Right kidney (tissue), 1 donor: Measurements from ENCODE around the gene TM9SF2.

ENCODE experiments used
- DNase-seq: peaks from one replicate; pipeline ENCODE4 v3.0.0-alpha.2; 2016

TM9SF2 gene

DNA sequence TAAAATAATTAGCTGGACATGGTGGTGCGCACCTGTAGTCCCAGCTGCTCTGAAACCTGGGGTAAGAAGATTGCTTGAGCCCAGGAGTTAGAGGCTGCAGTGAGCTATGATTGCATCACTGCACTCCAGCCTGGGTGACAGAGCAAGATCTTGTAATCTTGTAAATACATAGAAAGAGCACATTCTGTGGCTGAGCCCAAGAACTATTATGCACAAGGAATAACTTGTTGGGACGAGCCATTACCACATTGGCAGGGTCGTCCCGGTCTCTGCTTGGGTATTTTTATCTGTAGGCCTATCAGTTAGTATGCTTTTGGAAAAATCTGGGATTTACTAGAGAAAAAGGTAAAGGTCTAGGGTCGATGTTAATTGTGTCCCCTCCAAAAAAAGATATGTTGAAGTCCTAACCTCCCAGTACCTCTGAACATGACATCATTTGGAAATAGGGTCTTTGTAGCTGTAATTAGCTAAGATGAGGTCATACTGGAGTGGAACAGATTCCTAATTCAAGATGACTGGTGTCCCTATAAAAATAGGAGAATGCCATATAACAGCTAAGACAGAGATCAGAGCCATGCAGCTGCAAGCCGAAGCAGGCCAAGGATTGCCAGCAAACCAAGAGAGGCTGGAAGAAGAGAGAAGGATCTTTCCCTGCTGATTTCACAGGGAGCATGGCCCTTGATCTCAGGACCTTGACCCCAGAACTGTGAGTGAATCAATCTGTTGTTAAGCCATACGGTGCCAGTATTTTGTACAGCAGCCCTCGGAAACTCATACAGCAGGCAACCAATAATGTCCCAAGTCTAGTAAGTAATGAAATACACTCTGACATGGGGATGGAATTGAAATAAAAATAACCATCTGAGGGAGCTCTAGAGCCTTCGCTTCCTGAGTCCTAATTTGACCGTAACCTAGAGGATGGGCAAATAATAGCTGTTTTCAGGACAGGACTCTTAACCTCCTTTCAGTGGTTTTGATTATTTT lies 77.0 kb downstream of the TM9SF2 start:
- DNase-seq, result no peak

DNA sequence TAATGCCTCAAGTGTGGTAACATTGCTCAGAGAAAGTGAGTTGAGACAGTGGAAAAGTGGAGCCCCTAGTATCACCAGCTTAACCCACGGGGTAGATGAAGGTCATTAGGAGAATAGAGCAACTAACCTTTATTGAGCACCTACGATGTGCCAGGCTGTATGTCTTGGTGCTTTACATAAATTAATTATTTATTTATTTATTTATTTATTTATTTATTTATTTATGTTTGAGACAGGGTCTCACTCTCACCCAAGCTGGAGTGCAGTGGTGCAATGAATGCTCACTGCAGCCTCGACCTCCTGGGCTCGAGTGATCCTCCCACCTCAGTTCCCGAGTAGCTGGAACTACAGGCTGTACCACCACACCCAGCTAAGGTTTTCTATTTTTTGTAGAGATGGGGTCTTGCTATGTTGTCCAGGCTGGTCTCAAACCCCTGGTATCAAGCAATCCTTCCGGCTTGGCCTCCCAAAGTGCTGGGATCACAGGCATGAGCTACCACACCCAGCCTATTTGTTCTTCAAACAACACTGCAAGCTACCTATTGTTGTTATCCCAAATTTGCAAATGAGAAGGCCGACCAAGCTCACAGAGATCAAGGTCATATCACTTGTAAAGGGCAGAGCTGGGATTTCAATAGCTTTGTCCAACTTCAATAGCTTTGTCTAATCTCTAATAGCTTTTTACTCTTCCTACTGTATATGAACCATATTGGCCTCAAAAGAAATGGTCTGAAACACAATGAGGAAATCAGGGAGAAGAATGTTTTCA lies 79.4 kb downstream of the TM9SF2 start:
- DNase-seq, result no peak

DNA sequence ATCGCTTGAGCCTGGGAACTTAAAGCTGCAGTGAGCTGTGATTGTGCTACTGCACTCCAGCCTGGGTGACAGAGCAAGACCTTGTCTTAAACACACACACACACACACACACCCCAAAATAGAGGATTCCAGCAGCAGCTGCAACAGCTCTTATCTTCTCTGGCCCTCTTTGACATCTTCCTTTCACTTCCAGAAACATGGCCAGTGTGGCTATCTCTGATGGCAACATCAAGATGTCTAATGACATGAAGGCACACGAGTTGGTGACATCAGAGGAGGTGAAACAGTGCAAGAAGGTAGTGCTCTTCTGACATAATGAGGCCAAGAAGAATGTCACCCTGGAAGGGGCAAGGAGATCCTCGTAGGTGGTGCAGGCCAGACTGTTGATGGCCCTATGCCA lies 81.2 kb downstream of the TM9SF2 start:
- DNase-seq, result no peak

DNA sequence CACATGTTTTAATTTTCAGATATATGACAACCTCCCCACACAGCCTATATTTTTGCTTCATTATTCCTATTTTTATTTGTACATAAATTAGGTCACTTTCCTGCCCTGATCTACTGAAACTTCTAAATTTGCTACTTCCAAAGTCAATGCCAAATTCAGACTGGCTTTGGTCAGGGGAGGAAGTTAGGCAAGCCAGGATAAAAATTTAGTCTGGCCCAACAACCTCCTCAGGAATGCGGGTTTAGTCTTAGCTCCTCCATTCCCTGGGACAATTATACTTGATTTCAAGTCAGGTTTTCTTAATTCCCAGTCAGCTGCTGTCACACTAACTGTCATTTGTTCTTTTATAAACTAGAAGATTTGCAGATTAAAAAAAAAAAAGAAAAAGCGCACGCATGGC lies 84.3 kb downstream of the TM9SF2 start:
- DNase-seq, result no peak

DNA sequence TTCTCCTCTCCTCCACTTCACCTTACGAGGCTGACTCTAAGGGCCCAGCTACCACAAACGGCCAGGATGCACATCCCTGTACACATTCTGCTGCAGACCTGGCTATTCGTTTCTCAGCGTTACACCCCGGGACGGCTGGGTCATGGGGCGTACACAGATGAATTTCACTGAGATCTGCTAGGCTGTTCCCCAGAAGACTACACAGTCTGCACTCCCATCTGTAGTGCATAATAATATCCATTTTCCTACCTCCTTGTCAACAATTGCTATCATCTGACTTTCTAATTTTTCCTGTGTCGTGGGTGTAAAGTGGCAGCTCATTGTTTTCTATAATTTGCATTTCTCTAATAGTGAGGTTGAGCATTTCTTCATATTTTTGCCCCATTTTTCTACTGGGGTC lies 85.7 kb downstream of the TM9SF2 start:
- DNase-seq, result no peak

DNA sequence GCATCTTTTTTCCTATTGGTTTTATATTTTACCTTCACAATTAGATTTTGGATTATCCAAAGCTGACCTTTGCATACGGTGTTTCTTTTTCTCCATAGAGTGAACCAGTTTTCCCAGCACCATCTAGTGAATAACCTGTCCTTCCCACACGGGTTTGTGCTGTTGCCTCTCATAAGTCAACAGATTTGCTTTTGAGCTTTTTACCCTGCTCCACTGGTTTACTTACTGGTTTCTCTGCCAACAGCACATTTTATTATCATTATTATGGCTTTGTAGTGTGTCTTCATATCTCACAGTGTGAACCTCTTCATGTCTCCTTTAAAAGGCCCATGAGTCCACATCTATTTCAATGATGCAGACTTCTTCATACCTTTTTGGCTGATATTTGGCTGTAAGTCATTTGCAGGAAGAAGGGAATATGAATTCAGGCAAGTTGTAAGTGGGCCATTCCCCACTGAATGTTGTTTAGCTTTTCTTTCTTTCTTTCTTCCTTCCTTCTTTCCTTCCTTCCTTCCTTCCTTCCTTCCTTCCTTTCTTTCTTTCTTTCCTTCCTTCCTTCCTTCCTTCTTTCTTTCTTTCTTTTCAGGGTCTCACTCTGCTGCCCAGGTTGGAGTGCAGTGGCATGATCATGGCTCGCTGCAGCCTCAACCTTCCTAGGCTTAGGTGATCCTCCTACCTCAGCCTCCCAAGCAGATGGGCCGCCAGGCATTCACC lies 86.8 kb downstream of the TM9SF2 start:
- no peak for DNase-seq

DNA sequence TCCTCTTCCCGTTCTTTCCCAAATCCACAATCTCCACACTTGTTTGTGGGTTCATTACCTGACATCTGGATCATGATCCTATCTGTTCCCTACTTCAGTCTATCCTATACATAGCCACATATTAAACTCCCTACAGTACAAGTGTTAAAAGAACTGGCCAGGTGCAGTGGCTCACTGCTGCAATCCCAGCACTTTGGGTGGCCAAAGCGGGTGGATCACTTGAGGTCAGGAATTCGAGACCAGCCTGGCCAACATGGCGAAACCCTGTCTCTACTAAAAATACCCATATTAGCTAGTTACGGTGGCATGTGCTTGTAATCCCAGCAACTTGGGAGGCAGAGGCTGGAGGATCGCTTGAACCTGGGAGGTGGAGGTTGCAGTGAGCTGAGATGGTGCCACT lies 88.3 kb downstream of the TM9SF2 start:
- DNase-seq, result no peak

DNA sequence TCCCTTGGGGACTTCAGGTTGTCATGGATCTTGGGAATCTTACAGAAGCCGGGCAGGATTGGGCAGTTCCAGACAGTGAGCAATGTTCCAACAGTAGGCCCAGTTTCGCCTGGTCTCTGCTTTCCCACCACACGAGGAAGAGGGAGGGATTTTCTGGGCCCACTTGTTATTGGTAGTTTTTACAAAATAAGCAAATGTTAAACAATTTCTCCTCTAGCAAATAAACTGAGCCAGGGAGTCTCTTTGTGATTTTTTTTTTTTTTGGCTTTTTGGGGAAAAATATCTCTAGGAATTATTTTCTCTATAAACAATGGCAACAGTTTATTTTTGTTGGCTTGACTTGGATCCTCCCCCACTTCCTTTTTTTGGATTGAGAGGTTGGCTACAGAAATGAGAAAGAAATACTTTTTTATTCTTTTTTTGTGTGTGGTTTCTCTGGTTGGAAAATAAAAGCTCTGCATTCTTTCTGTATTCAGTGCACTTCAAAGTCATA lies 89.3 kb downstream of the TM9SF2 start:
- no peak for DNase-seq

DNA sequence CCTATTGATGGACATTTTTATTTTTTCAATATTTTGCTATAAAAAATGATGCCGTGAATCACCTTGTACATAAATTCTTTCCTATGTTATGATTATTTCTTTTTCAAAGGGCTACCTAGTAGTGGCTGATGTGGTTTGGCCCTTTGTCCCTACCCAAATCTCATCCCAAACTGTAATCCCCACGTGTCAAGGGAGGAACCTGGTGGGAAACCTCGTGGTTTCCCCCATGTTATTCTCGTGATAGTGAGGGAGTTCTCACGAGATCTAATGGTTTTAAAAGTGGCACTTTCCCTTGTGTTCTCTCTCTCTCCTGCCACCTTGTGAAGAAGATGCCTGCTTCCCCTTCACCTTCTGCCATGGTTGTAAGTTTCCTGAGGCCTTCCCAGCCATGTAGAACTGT lies 94.9 kb downstream of the TM9SF2 start:
- no peak for DNase-seq

DNA sequence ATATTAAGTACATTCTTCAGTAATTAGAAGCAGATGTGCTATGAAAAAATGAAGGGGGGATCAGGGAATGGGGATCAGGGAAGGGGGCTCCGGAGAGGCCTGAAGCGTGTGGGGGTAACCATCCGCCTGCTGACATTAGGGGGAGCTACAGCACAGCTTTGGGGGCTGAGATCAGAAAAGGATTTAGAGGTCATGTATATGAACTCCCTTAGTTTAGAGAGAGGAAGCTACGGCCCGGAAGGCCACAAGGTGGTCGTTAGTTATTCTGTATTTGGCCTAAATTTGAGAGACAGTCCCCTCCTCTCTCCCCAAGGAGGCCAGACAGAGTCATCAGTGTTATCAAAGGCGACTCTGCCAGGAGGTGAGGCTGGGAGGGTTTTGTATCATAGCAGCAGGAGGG lies 99.0 kb downstream of the TM9SF2 start:
- DNase-seq, result no peak

DNA sequence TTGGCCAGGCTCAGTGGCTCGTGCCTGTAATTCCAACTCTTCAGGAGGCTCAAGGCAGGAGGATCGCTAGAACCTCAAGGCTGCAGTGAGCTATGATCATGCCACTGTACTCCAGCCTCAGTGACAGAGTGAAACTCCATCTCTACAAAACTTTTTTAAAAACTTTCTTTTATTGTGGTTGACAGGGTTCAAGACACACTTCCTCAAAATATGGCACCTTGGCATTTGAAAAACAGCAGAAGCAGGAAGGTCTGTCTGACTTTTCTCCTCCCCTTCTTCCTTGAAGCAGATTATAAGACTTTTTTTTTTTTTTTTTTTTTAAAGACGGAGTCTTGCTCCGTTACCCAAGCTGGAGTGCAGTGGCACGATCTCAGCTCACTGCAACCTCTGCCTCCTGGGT lies 100.3 kb downstream of the TM9SF2 start:
- no peak for DNase-seq

DNA sequence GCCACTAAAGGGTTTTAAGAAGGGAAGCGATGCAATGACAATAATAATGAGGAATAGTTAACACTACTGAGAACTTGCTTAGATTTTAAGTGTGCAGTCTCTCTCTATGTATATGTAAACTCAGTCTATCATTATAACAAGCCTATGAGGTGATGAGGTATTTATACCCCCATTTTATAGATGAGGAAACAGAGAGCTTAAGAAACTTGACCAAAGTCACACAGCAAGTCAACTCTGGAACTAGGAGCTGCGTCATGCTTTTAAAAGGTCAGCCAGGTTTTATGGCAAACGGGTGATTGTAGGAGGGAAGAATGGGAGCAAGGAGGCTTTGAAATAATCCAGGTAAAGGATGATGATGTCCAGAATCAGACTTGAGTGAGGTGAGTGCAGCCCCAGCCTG lies 103.4 kb downstream of the TM9SF2 start:
- DNase-seq, result no peak

DNA sequence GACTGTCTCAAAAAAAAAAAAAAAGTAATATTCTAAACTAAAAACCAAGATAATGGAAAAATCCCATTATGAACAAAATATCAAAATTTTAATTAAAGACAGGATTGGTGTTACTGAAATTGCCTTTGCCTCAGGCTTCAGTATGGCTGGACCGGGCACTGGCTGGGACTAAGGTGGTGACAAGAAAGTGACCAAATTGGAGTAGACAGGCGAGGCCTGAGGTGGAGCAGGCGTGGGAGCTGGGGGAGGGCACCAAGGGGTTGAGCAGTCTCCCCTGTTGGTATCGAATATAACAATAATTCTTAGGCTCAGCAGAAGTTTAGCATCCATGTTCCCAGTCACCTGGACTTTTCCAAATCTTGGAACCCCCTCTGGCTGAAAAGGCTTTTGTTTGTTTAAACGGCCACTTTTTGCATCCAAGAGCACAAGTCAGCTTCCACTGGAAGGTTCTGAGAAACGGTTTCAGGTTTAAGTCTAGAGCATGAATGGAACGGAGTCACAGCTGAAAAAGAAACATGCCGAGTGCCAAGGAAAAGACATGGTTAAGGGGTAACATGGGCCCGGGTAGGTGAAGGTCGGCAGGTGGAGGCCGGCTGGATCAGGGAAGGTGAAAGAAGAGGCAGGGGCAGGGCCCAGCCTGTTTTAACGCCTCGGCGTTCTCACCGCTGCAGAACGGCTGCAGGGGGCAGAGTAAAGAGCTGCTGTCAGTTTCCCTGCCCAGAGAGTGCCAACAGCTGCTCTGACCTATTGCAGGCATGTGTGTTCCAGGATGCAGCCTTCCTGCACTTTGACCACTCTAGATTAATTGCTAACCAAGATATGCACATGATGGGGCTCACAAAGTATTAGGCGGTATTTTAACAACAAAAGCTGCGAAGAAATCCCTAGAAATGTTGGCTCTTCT lies 104.4 kb downstream of the TM9SF2 start:
- no peak for DNase-seq

DNA sequence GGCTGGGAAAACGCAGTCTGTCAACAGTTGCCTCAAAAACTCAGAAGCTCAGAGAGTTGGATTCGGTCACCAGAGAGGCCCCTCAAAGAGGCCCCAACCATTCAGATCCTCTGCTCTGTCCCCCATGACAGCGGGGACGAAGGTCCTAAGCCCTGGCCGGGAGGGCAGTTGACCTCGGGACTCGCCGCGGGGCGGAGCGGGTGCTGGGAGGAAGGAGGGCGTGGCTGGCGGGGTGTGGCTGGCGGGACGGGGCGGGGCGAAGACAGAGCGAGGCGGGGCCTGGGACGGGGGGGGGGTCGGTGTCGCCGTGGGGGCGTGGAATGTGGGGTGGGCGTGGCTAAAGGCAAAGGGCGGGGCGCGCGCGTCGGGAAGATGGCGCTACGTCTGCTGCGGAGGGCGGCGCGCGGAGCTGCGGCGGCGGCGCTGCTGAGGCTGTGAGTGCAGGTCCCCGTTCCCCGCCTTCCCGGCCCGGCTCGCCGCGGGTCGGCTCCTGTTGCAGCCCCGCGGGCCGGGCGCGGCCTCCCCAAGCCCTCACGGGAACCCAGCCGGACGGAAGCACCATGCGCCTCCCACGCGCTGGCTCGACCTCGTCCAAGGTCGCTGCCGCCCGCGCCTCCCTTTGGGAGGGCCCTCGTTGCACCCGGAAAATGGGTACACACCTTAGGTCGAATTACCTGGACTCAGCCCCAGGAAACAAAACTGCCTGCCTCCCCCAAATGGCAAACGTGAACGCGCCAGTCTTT lies 105.2 kb downstream of the TM9SF2 start, which contains the start of gene CLYBL:
CLYBL (plus strand) TSS at position 367 of the 743 bp plus-strand sequence.
- DNase-seq, result peak; percentile 91

DNA sequence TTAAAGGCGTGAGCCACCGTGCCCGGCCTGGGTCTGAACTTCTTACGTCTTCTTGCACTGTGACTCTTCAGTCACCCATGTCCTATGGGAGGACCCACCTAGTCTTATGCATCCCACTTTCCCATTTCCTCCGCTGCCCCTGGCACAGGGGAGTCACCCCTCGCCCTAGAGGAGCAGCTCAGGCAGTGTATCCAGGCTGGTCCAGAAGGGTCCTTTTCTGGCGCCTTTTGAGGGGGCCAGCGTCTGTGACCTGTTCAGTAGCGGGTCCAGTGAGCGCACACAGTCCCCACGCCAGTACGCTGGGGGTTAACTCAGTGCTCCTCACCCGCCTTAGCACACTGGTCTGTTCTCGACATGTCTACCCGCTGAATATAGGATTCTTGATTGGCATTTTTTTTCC lies 107.1 kb downstream of the TM9SF2 start:
- DNase-seq, result no peak

DNA sequence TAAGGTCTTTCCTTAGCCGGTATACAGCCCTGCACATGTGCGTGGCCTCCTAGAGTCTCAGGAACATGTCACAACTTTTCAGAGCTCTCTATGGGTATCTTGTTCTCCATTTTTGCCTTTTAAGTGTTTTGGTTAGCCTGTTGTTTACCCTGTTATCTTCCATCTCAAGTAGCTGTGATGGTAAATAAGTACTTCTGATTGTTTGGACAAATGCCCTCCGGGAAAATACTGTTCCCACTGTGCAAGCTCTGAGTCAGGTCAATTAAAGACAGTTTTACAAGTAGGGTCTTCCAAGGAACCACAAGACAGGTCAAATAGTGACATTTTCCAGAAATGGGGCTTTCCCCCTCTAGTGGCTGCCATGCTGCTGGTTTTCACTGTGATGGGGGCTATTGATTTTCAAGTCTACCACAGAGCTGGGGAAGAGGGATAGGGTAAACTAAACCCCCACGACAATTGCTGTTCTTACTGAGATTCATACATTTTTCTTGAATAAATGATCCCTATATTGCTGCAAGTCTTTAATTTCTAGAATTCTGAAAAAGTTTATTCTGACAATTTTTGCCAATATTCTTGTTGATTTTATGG lies 109.5 kb downstream of the TM9SF2 start:
- no peak for DNase-seq
